Measurements from ENCODE around the gene MORN2.
A peak's percentile ranks its signal among the peaks of the same experiment; 100 is the strongest.

The MORN2 gene

GRCh38 chr2:38875576-38876367 lies at the start of gene MORN2, which contains the start of gene DHX57:
TSS of gene MORN2 (plus strand) at chr2:38875976.
TSS of gene DHX57 (minus strand) at chr2:38875934. CDS start at chr2:38868405, 7,529 bp downstream.
- DNase-seq (ENCODE audit: low read depth, low spot score), result peak; percentile 93

GRCh38 chr2:38827539-38828145 lies 48.1 kb upstream of the MORN2 start:
- DNase-seq (ENCODE audit: low read depth, low spot score), result peak; percentile 78

GRCh38 chr2:38828460-38828859 lies 47.3 kb upstream of the MORN2 start:
- no peak for DNase-seq (ENCODE audit: low read depth, low spot score)

GRCh38 chr2:38829971-38830370 lies 45.8 kb upstream of the MORN2 start:
- DNase-seq (ENCODE audit: low read depth, low spot score), result no peak

GRCh38 chr2:38830526-38831159 lies 45.1 kb upstream of the MORN2 start:
- peak; percentile 5 for DNase-seq (ENCODE audit: low read depth, low spot score)

GRCh38 chr2:38835015-38835601 lies 40.7 kb upstream of the MORN2 start:
- DNase-seq (ENCODE audit: low read depth, low spot score), result peak; percentile 25

GRCh38 chr2:38835990-38836389 lies 39.8 kb upstream of the MORN2 start:
- no peak for DNase-seq (ENCODE audit: low read depth, low spot score)

- no peak for DNase-seq (ENCODE audit: low read depth, low spot score)
Observed at GRCh38 chr2:38836791-38837190, 39.0 kb upstream of the MORN2 start.

- no peak for DNase-seq (ENCODE audit: low read depth, low spot score)
Observed at GRCh38 chr2:38850045-38850444, 25.7 kb upstream of the MORN2 start.

- DNase-seq (ENCODE audit: low read depth, low spot score), result no peak
Observed at GRCh38 chr2:38856165-38856564, 19.6 kb upstream of the MORN2 start.

GRCh38 chr2:38862476-38862875 lies 13.3 kb upstream of the MORN2 start:
- DNase-seq (ENCODE audit: low read depth, low spot score), result peak; percentile 36

- peak; percentile 14 for DNase-seq (ENCODE audit: low read depth, low spot score)
Observed at GRCh38 chr2:38863061-38863695, 12.6 kb upstream of the MORN2 start.

GRCh38 chr2:38866773-38867443 lies 8.9 kb upstream of the MORN2 start:
- DNase-seq (ENCODE audit: low read depth, low spot score), result no peak

- DNase-seq (ENCODE audit: low read depth, low spot score), result no peak
Observed at GRCh38 chr2:38871432-38871831, 4.3 kb upstream of the MORN2 start.

GRCh38 chr2:38873763-38874162 lies 2.0 kb upstream of the MORN2 start:
- DNase-seq (ENCODE audit: low read depth, low spot score), result no peak

GRCh38 chr2:38875227-38875575 lies 575 bp upstream of the MORN2 start:
- DNase-seq (ENCODE audit: low read depth, low spot score), result no peak

- peak; percentile 5 for DNase-seq (ENCODE audit: low read depth, low spot score)
Observed at GRCh38 chr2:38876407-38876806, 631 bp downstream of the MORN2 start.

GRCh38 chr2:38886063-38886462 lies 10.3 kb downstream of the MORN2 start:
- no peak for DNase-seq (ENCODE audit: low read depth, low spot score)

- DNase-seq (ENCODE audit: low read depth, low spot score), result no peak
Observed at GRCh38 chr2:38887347-38887746, 11.6 kb downstream of the MORN2 start.

GRCh38 chr2:38887902-38888554 lies 12.3 kb downstream of the MORN2 start:
- DNase-seq (ENCODE audit: low read depth, low spot score), result no peak

GRCh38 chr2:38889045-38889444 lies 13.3 kb downstream of the MORN2 start:
- no peak for DNase-seq (ENCODE audit: low read depth, low spot score)
